Keratinocyte (primary cell): ENCODE data around the gene CTNND2.

ENCODE experiments used
- EZH2 ChIP-seq: IDR thresholded peaks from one replicate; pipeline ENCODE4 v1.6.1; 2012; ENCODE audit warnings: inconsistent platforms, mild to moderate bottlenecking, low read length, moderate library complexity
- TF ChIP-seq, protein P1 (sequence below), 3 experiments: IDR thresholded peaks in 1 of 3; conservative IDR thresholded peaks in 1 of 3; optimal IDR thresholded peaks in 1 of 3; 2 replicates in 2 of 3; 3 replicates in 1 of 3; pipeline versions ENCODE3 to v1.5.1; 2011; ENCODE audit warnings: low read length in 3 of 3, mild to moderate bottlenecking in 3 of 3, moderate library complexity in 2 of 3, control low read depth in 1 of 3, inconsistent platforms in 1 of 3; ENCODE audit not compliant: insufficient read depth in 2 of 3; ENCODE audit errors: extremely low read depth in 1 of 3

DNA sequence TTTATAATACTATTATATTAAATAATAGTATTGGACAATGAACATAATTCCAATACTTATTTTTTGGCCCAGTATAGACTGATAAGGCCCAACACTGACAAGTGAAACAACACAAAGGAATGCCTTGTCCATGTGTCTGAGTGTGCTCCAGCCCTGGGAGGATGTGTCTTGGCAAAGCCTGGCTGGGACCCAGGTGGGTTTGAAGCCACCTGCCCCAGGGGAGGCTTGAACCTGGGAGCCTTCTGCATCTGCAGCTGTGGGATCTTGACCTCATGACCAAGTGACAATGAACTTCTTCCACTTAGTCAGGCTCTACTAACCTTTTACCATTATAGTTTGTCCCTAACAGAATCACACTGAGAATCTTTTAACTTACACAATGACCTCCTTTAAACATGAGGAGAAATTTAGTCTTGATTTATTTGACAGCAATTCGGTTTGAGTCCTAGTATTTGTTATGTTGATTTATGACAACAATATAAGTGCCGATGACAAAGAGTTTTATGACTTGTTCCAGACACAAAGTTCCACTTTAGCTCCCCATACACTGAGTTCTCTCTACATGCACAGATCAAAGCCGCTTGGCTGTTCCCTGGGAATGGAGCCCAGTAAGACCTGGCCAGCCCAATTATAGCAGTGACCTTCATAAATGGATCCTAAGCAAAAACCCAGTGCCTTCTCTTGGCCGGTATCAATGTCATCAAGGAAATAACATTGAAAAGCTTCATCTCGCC lies 294.5 kb downstream of the CTNND2 start:
- TF ChIP-seq, protein P1, sequence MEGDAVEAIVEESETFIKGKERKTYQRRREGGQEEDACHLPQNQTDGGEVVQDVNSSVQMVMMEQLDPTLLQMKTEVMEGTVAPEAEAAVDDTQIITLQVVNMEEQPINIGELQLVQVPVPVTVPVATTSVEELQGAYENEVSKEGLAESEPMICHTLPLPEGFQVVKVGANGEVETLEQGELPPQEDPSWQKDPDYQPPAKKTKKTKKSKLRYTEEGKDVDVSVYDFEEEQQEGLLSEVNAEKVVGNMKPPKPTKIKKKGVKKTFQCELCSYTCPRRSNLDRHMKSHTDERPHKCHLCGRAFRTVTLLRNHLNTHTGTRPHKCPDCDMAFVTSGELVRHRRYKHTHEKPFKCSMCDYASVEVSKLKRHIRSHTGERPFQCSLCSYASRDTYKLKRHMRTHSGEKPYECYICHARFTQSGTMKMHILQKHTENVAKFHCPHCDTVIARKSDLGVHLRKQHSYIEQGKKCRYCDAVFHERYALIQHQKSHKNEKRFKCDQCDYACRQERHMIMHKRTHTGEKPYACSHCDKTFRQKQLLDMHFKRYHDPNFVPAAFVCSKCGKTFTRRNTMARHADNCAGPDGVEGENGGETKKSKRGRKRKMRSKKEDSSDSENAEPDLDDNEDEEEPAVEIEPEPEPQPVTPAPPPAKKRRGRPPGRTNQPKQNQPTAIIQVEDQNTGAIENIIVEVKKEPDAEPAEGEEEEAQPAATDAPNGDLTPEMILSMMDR (optimal IDR thresholded peaks at IDR 0.05 in 1 of 3, IDR thresholded peaks at IDR 0.05 in 1 of 3, conservative IDR thresholded peaks at IDR 0.05 in 1 of 3; ENCODE audit: extremely low read depth in 1 of 3, insufficient read depth in 2 of 3, low read length in 3 of 3) = no peak
- no peak for TF ChIP-seq EZH2
